HepG2 (cell line): Measurements from ENCODE around the gene CABLES2. TPM values are rescaled to one million over a fixed set of nuclear protein-coding genes. Genes with fewer than 3 reads are reported as not detected.
A peak's percentile ranks its signal among the peaks of the same experiment; 100 is the strongest.

Experiments
- AHR ChIP-seq: IDR thresholded peaks from 2 replicates; pipeline ENCODE4 v1.6.1; 2018; ENCODE audit warnings: missing genetic modification reagents, missing compliant biosample characterization
- KMT2B ChIP-seq: IDR thresholded peaks from 2 replicates; pipeline ENCODE4 v1.6.1; 2016; ENCODE audit warnings: missing genetic modification reagents, missing compliant biosample characterization
- NR2F1 ChIP-seq, 2 experiments: fragments of 450-650 bp in 1 of 2; formaldehyde crosslinking in 1 of 2; IDR thresholded peaks; 2 replicates each; pipeline versions ENCODE4 v1.5.0 to v1.6.1; 2016 to 2020; ENCODE audit warnings: mild to moderate bottlenecking in 1 of 2, missing compliant biosample characterization in 1 of 2, missing genetic modification reagents in 1 of 2, moderate library complexity in 1 of 2
- SKIL ChIP-seq: sonication (generic); formaldehyde crosslinking; IDR thresholded peaks from 2 replicates; pipeline ENCODE4 v1.8.0; 2022; ENCODE audit warnings: missing genetic modification reagents, mild to moderate bottlenecking, moderate library complexity, borderline replicate concordance
- ZC3H4 ChIP-seq: sonication (generic); formaldehyde crosslinking; IDR thresholded peaks from 2 replicates; pipeline ENCODE4 v1.4.0; 2020; ENCODE audit warnings: missing genetic modification reagents, borderline replicate concordance
- ZNF446 ChIP-seq: sonication (generic); formaldehyde crosslinking; IDR thresholded peaks from 2 replicates; pipeline ENCODE4 v1.5.0; 2020; ENCODE audit warnings: mild to moderate bottlenecking, missing genetic modification reagents
- polyA plus RNA-seq, 8 experiments: library from polyadenylated mRNA; depleted of rRNA in 3 of 8; stranded (reverse) in 7 of 8; unstranded in 1 of 8; fragments of >200 nt; fragmentation: Illumina TruSeq in 4 of 8; extraction: Trizol in 4 of 8; gene quantifications; 2 replicates each; pipeline versions ENCODE4 v1.2.1 to v1.2.3, GENCODE V29; 2011 to 2016; ENCODE audit warnings: low read depth in 4 of 8, missing spikeins in 1 of 8, mixed read lengths in 1 of 8; ENCODE audit not compliant: insufficient read depth in 1 of 8
- total RNA-seq, 5 experiments: library from RNA; depleted of rRNA; stranded (reverse); fragments of >200 nt; fragmentation: Illumina TruSeq; extraction: Trizol; gene quantifications; 2 replicates each; pipeline ENCODE4 v1.2.3, GENCODE V29; 2016; ENCODE audit warnings: low read depth in 1 of 5
- TF ChIP-seq, protein P1 (sequence below): sonication (generic); formaldehyde crosslinking; IDR thresholded peaks from one replicate; pipeline ENCODE4 v1.5.1; 2020; ENCODE audit warnings: mild to moderate bottlenecking, missing genetic modification reagents; ENCODE audit errors: not compliant biosample characterization
- TF ChIP-seq, protein P2 (sequence below): sonication (generic); formaldehyde crosslinking; IDR thresholded peaks from 2 replicates; pipeline ENCODE4 v1.4.0; 2020; ENCODE audit warnings: missing genetic modification reagents, mild to moderate bottlenecking, borderline replicate concordance
- TF ChIP-seq, protein P3 (sequence below): sonication (generic); formaldehyde crosslinking; IDR thresholded peaks from 2 replicates; pipeline ENCODE4 v1.4.0; 2020; ENCODE audit warnings: missing genetic modification reagents, borderline replicate concordance

CABLES2 gene
- total and polyA plus RNA-seq, 2 of the 13 experiments (the other 11 are each of a cell fraction or from before 2014, with no cell fraction given) = 5.2 to 9.7 TPM

- TF ChIP-seq, protein P1, sequence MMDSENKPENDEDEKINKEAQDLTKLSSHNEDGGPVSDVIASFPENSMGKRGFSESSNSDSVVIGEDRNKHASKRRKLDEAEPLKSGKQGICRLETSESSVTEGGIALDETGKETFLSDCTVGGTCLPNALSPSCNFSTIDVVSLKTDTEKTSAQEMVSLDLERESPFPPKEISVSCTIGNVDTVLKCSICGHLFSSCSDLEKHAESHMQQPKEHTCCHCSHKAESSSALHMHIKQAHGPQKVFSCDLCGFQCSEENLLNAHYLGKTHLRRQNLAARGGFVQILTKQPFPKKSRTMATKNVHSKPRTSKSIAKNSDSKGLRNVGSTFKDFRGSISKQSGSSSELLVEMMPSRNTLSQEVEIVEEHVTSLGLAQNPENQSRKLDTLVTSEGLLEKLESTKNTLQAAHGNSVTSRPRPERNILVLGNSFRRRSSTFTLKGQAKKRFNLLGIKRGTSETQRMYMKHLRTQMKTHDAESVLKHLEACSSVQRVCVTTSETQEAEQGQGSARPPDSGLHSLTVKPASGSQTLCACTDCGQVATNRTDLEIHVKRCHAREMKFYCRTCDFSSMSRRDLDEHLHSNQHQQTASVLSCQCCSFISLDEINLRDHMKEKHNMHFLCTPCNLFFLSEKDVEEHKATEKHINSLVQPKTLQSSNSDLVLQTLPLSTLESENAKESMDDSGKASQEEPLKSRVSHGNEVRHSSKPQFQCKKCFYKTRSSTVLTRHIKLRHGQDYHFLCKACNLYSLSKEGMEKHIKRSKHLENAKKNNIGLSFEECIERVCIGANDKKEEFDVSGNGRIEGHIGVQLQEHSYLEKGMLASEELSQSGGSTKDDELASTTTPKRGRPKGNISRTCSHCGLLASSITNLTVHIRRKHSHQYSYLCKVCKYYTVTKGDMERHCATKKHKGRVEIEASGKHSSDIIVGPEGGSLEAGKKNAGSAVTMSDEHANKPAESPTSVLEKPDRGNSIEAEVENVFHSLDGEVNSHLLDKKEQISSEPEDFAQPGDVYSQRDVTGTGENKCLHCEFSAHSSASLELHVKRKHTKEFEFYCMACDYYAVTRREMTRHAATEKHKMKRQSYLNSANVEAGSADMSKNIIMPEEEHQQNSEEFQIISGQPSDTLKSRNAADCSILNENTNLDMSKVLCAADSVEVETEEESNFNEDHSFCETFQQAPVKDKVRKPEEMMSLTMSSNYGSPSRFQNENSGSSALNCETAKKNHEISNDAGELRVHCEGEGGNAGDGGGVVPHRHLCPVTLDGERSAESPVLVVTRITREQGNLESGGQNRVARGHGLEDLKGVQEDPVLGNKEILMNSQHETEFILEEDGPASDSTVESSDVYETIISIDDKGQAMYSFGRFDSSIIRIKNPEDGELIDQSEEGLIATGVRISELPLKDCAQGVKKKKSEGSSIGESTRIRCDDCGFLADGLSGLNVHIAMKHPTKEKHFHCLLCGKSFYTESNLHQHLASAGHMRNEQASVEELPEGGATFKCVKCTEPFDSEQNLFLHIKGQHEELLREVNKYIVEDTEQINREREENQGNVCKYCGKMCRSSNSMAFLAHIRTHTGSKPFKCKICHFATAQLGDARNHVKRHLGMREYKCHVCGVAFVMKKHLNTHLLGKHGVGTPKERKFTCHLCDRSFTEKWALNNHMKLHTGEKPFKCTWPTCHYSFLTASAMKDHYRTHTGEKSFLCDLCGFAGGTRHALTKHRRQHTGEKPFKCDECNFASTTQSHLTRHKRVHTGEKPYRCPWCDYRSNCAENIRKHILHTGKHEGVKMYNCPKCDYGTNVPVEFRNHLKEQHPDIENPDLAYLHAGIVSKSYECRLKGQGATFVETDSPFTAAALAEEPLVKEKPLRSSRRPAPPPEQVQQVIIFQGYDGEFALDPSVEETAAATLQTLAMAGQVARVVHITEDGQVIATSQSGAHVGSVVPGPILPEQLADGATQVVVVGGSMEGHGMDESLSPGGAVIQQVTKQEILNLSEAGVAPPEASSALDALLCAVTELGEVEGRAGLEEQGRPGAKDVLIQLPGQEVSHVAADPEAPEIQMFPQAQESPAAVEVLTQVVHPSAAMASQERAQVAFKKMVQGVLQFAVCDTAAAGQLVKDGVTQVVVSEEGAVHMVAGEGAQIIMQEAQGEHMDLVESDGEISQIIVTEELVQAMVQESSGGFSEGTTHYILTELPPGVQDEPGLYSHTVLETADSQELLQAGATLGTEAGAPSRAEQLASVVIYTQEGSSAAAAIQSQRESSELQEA = peak; percentile 89
- TF ChIP-seq AHR (CRISPR knock-in tag) (peak; percentile 76; the same call in 1 of the 2 replicates), ZC3H4 (CRISPR knock-in tag) (peak; percentile 83; the same call in 1 of the 2 replicates), SKIL (CRISPR knock-in tag) (no peak), KMT2B (CRISPR knock-in tag) (no peak; the same call in 1 of the 2 replicates), ZNF446 (CRISPR knock-in tag) (no peak), NR2F1 (CRISPR knock-in tag; IDR thresholded peaks at IDR 0.05) (peak in 1 of 2 experiments; percentile 69; a peak in 2 of 4 replicates)
- TF ChIP-seq, protein P2, sequence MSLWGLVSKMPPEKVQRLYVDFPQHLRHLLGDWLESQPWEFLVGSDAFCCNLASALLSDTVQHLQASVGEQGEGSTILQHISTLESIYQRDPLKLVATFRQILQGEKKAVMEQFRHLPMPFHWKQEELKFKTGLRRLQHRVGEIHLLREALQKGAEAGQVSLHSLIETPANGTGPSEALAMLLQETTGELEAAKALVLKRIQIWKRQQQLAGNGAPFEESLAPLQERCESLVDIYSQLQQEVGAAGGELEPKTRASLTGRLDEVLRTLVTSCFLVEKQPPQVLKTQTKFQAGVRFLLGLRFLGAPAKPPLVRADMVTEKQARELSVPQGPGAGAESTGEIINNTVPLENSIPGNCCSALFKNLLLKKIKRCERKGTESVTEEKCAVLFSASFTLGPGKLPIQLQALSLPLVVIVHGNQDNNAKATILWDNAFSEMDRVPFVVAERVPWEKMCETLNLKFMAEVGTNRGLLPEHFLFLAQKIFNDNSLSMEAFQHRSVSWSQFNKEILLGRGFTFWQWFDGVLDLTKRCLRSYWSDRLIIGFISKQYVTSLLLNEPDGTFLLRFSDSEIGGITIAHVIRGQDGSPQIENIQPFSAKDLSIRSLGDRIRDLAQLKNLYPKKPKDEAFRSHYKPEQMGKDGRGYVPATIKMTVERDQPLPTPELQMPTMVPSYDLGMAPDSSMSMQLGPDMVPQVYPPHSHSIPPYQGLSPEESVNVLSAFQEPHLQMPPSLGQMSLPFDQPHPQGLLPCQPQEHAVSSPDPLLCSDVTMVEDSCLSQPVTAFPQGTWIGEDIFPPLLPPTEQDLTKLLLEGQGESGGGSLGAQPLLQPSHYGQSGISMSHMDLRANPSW (CRISPR knock-in tag) = no peak
- TF ChIP-seq, protein P3, sequence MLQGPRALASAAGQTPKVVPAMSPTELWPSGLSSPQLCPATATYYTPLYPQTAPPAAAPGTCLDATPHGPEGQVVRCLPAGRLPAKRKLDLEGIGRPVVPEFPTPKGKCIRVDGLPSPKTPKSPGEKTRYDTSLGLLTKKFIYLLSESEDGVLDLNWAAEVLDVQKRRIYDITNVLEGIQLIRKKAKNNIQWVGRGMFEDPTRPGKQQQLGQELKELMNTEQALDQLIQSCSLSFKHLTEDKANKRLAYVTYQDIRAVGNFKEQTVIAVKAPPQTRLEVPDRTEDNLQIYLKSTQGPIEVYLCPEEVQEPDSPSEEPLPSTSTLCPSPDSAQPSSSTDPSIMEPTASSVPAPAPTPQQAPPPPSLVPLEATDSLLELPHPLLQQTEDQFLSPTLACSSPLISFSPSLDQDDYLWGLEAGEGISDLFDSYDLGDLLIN (CRISPR knock-in tag) = no peak
Observed at GRCh38 chr20:62405108-62405980, 1.7 kb downstream of the CABLES2 start (continued).
